ENCODE results near the gene IL1RN. TPM values are rescaled to one million over a fixed set of nuclear protein-coding genes. Genes with fewer than 3 reads are reported as not detected.

IL1RN gene
- total RNA-seq, 1 experiment from 2014 or later = not detected

GRCh38 chr2:113119111-113119510, 8.3 kb upstream of the IL1RN start:
- no peak for DNase-seq (ENCODE audit: low read depth, low spot score)
- in situ Hi-C loops (cut with HindIII; ENCODE audit: low pct_unique_long_range_greater_than_20kb, low sequenced_read_pairs) = no loop called here

- in situ Hi-C loops (cut with HindIII; ENCODE audit: low pct_unique_long_range_greater_than_20kb, low sequenced_read_pairs) = no loop called here
- no peak for DNase-seq (ENCODE audit: low read depth, low spot score)
Observed at GRCh38 chr2:113120861-113121260, 6.5 kb upstream of the IL1RN start.

- in situ Hi-C loops (cut with HindIII; ENCODE audit: low pct_unique_long_range_greater_than_20kb, low sequenced_read_pairs) = no loop called here
- DNase-seq (ENCODE audit: low read depth, low spot score) = no peak
Observed at GRCh38 chr2:113122364-113122763, 5.0 kb upstream of the IL1RN start.

- in situ Hi-C loops (cut with HindIII; ENCODE audit: low pct_unique_long_range_greater_than_20kb, low sequenced_read_pairs) = no loop called here
- no peak for DNase-seq (ENCODE audit: low read depth, low spot score)
Observed at GRCh38 chr2:113123726-113124125, 3.7 kb upstream of the IL1RN start.

- no peak for DNase-seq (ENCODE audit: low read depth, low spot score)
- in situ Hi-C loops (cut with HindIII; ENCODE audit: low pct_unique_long_range_greater_than_20kb, low sequenced_read_pairs) = no loop called here
Observed at GRCh38 chr2:113124181-113124961, 3.0 kb upstream of the IL1RN start.

GRCh38 chr2:113124984-113125855, 2.2 kb upstream of the IL1RN start:
- in situ Hi-C loops (cut with HindIII; ENCODE audit: low pct_unique_long_range_greater_than_20kb, low sequenced_read_pairs) = no loop called here
- DNase-seq (ENCODE audit: low read depth, low spot score) = no peak

- in situ Hi-C loops (cut with HindIII; ENCODE audit: low pct_unique_long_range_greater_than_20kb, low sequenced_read_pairs) = no loop called here
- DNase-seq (ENCODE audit: low read depth, low spot score) = no peak
Observed at GRCh38 chr2:113127646-113128570, 510 bp downstream of the IL1RN start.

GRCh38 chr2:113129519-113130078, 2.2 kb downstream of the IL1RN start:
- in situ Hi-C loops (cut with HindIII; ENCODE audit: low pct_unique_long_range_greater_than_20kb, low sequenced_read_pairs) = no loop called here

GRCh38 chr2:113131352-113132185, 4.2 kb downstream of the IL1RN start:
- DNase-seq (ENCODE audit: low read depth, low spot score) = no peak
- in situ Hi-C loops (cut with HindIII; ENCODE audit: low pct_unique_long_range_greater_than_20kb, low sequenced_read_pairs) = no loop called here

More at GRCh38 chr2:113129519-113130078, 2.2 kb downstream of the IL1RN start:
- no peak for DNase-seq (ENCODE audit: low read depth, low spot score)

GRCh38 chr2:113132414-113133021, 5.1 kb downstream of the IL1RN start:
- in situ Hi-C loops (cut with HindIII; ENCODE audit: low pct_unique_long_range_greater_than_20kb, low sequenced_read_pairs) = no loop called here
- no peak for DNase-seq (ENCODE audit: low read depth, low spot score)

GRCh38 chr2:113133704-113134598, 6.6 kb downstream of the IL1RN start:
- DNase-seq (ENCODE audit: low read depth, low spot score) = no peak

GRCh38 chr2:113134717-113135116, 7.3 kb downstream of the IL1RN start:
- no peak for DNase-seq (ENCODE audit: low read depth, low spot score)
- in situ Hi-C loops (cut with HindIII; ENCODE audit: low pct_unique_long_range_greater_than_20kb, low sequenced_read_pairs) = no loop called here

More at GRCh38 chr2:113133704-113134598, 6.6 kb downstream of the IL1RN start:
- in situ Hi-C loops (cut with HindIII; ENCODE audit: low pct_unique_long_range_greater_than_20kb, low sequenced_read_pairs) = no loop called here

- DNase-seq (ENCODE audit: low read depth, low spot score) = no peak
- in situ Hi-C loops (cut with HindIII; ENCODE audit: low pct_unique_long_range_greater_than_20kb, low sequenced_read_pairs) = no loop called here
Observed at GRCh38 chr2:113135317-113135716, 7.9 kb downstream of the IL1RN start.

- in situ Hi-C loops (cut with HindIII; ENCODE audit: low pct_unique_long_range_greater_than_20kb, low sequenced_read_pairs) = no loop called here
Observed at GRCh38 chr2:113136828-113137775, 9.7 kb downstream of the IL1RN start.

More at GRCh38 chr2:113136828-113137775, 9.7 kb downstream of the IL1RN start:
- DNase-seq (ENCODE audit: low read depth, low spot score) = peak; percentile 53
